Activated naive CD4-positive, alpha-beta T cell treated with Interleukin-2 at 50 U/mL for 16 hours (primary cell): ENCODE data around the gene FBLN1.
"Not testable (repeated sequence)": the region's sequence is repeated elsewhere in the genome, so short reads cannot be mapped to it uniquely, and the experiment has no call there.

ENCODE experiments used
- DNase-seq: peaks from one replicate; pipeline ENCODE4 v3.0.0-alpha.2; 2020

FBLN1 gene

DNA sequence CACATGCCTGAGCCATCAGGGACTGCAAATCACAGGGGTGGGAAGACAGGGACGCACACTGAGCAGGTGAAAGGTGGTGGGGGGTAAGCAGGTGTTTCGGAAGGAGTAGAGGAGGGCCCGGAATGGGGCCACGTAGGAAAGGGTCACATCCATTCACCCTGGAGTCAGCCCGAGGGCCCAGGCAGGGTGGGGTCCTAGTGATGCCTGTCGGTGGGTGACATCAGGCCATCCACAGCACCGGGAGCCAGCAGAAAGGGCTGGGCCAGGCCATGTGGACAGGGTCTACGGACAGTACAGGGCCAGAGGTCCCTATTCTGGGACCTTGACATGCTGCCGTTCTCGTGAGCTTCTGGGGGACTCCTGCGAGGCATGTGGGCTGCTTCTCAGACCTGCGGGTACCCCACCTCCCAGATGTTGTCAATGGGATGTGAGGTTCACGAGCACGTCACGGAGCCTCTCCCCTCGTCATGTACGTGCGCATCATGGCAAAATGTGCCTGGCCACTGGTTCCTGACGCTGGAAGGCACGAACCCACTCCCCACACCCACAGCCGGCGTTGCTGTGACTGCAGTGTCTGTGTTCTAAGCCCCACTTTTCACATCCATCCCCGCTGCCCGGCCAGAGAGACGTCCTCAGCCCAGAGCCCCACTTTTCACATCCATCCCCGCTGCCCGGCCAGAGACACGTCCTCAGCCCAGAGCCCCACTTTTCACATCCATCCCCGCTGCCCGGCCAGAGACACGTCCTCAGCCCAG is 84.1 kb downstream of the FBLN1 start:
- no peak for DNase-seq

GRCh38 chr22:45587638-45588505 is 85.2 kb downstream of the FBLN1 start:
- no peak for DNase-seq

DNA sequence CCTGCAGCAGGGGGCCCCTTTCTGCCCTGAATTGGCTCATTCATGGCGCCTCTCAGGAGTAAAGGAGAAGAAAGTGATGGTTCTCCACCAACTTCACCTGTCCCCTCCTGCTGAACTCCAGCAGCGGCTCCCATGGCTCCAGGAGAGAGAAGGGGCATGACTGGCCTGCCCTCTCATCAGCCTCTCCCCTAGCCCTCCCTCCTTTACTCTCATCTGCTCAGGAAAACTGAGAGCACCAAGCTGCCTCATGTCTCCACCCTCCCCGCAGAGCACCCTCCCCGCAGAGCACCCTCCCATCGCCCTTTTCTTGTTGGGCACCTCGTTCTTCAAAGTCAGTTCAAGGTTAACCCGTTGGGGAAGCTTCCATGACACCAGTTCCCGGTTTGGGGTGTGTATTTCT is 86.9 kb downstream of the FBLN1 start:
- no peak for DNase-seq

GRCh38 chr22:45590262-45590661 is 87.6 kb downstream of the FBLN1 start:
- no peak for DNase-seq

DNA sequence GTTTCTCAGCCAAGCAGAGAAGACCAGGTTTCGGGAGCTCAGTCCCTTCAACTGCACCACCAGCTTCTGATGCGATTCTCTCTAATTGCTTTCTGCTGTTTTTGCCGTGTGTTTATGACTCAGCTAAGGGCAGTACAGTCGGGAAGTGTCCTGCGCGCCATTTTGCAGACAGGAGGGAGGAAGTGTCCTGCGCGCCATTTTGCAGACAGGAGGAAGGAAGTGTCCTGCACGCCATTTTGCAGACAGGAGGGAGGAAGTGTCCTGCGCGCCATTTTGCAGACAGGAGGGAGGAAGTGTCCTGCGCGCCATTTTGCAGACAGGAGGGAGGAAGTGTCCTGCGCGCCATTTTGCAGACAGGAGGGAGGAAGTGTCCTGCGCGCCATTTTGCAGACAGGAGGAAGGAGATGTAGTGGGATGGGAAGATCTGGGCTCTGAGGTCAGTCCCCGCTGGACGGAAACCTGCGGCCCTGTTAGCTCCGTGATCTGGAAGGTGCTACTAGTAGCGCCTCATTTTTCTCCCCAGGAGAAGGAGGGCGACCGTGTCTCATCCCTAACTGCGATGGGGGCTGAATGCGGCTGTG is 89.0 kb downstream of the FBLN1 start:
- not testable (repeated sequence) for DNase-seq

GRCh38 chr22:45594123-45594941 is 91.6 kb downstream of the FBLN1 start:
- no peak for DNase-seq

DNA sequence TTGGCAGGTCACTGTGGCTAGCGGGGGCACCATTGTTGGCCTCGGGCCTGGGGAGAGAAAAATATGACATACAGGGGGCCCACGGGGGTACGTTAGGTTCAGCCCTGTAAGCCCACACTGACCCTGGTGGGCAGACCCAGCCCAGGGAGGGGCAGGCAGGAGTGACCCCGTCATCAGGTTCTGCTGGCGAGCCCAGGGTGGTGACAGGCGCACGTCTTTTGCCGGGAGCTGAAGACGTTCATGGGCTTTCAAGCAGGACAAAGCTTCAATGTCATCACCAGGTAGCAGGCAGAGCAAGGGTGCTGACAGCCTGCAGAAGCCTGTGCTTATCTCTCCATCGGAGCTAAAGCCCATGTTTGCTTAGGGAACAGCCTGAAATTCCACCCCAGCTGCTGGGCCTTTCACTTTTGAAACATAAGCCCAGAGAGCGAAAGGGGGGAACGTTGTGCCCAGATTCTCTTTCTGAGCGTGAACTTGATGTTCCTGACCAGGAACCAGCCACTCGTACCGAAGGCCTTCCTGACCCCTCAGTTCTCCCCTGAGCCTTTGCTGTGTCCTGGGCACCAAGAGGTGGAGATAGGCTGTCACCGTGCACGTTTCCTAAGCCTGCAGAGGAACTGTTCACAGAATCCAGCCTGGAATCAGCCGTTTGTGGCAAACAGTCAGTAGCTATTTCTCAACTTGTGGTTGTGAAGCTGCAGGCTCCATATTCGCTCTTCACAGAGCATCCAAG is 94.9 kb downstream of the FBLN1 start:
- no peak for DNase-seq

- no peak for DNase-seq
Observed at GRCh38 chr22:45598596-45599217, 96.0 kb downstream of the FBLN1 start.

GRCh38 chr22:45599836-45600577 is 97.3 kb downstream of the FBLN1 start:
- DNase-seq: no peak

DNA sequence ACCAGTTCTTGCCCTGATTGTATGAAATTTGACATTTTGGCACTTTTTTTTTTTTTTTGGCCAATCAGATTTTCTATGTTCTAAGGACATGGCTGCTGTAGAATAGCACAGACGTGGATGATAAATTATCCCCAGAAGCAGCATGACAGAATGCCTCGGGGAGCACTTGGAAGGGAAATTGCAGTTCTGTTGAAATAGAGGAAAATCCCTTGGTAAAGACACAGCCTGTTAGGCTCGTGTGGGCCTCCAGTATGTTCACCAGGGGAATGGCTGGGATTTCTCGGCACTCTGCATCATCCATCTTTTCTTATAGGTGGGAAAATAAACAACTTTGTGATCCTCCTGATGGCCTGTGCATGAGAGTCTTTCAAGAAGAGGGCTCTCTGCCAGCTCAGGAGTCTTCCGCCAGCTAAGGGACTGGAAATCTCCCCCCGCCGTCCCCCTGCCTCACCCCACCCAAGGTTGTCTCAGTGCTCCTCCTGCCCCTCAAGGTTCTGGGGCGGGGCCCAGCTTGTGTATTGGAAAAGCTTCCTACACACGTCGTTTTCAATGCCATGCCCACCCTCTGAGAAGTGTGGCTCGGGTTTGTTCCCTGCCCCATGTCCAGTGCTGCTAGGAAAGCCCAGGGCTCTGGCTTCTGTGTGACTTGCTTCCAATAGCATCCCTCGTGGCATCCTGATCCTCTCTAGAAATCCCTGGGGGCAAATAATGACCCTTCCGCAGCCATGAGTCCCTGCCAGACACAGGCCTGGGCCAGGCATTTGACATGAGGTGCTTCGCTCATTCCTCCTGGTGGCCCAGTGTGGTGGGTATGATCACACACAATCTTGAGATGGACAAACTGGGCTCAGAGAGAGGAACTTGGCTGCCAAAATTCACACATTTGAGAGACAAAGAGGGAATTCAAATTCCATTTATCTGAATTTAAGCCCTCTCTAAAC is 98.4 kb downstream of the FBLN1 start:
- DNase-seq: no peak

DNA sequence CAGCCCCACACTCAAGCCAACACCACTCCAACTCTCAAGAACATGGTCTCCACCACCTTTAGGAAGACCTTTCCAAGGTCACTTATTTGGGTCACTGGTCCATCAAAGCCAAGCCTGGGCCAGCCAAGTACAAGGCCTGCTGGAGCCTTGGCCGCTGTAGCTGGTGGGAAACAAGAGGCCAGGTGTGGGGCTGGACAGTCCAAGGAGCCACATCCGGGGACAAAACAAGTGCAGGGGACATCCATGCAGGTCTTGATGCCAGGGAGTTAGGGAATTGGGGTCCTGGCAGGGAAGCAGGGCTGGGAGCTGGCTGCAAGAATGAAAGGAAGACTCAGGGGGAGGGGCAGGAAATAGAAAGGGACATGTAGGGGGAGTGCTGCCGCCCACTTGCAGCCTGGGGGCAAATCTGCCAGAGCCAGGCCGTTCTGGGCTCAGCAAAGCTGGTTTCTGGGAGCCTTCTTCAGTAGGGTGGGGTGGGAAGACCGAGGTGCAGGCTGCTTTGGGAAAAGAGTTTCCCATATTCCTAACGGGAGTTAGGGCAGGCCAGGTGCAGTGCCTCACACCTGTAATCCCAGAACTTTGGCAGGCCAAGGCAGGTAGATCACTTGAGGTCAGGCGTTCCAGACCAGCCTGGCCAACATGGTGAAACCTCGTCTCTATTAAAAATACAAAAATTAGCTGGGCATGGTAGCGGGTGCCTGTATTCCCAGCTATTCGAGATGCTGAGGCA is 99.5 kb downstream of the FBLN1 start:
- DNase-seq: no peak

- DNase-seq: no peak
Observed at GRCh38 chr22:45602824-45603595, 100.3 kb downstream of the FBLN1 start.

DNA sequence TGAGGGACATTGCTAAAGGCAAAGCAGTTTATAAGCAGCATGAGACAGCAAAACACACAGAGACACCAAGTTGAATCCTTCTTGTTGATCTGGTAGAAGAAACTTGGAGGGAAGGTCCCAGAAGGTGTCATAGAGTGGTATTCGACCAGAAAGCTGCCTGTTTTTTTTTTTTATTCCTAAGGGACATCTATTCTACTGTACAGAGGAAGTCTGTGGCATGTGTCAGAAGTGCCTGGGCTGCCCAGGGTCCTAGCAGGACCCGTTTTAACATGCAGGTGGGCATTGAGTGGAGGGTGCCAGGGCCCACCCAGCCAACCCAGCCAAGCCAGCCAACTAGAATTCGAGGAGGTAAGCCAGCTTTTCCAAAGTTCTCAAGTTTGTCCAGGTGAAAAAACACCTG is 100.9 kb downstream of the FBLN1 start:
- DNase-seq: no peak

GRCh38 chr22:45608045-45608444 is 105.4 kb downstream of the FBLN1 start:
- not testable (repeated sequence) for DNase-seq

- peak; percentile 15 for DNase-seq
Observed at GRCh38 chr22:45608763-45609180, 106.1 kb downstream of the FBLN1 start.

DNA sequence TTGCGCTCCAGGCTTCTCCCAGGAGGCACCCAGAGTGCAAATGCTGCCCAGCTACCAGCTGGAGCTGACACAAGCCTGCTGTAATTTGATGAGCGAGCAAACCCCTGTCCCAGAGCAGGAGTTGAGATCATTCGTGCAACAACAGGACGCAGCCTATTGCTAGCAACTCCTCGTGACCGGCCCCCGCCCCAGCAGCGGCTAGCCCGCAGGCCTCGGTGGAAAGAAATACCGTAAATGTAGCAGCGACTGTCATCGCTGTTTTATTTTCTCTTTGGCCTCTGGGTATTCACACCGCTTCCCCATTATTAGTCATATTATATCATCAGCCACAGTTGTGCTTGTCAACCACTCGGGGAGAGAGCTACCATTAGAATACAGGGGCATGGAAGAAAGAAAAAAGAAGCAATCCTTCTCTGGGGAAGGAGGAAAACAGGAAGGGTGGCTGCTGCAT is 109.8 kb downstream of the FBLN1 start:
- peak; percentile 49 for DNase-seq

GRCh38 chr22:45612940-45613339 is 110.3 kb downstream of the FBLN1 start:
- DNase-seq: no peak

DNA sequence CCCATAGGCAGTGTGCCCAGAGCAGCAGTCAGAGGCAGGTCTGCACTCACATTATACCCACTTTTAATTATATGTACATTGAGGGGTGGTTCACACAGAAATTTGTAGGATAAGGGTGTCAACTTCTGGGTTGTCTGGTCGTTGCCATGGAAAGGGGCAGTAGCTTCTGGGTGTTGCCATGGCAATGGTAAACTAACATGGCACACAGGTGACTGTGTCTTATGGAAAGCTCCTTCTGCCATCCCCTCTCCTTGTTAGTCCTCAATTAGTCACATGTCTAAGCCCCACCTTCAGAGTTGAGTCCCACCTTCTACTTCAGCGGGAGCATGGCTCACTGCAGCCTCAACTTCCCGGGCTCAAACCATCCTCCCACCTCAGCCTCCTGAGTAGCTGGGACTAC is 112.7 kb downstream of the FBLN1 start:
- no peak for DNase-seq
